ENCODE measurements around the gene SMYD5.

The SMYD5 gene

GRCh38 chr2:73253400-73253799 lies 39.4 kb downstream of the SMYD5 start:
- TF ChIP-seq, protein P1, sequence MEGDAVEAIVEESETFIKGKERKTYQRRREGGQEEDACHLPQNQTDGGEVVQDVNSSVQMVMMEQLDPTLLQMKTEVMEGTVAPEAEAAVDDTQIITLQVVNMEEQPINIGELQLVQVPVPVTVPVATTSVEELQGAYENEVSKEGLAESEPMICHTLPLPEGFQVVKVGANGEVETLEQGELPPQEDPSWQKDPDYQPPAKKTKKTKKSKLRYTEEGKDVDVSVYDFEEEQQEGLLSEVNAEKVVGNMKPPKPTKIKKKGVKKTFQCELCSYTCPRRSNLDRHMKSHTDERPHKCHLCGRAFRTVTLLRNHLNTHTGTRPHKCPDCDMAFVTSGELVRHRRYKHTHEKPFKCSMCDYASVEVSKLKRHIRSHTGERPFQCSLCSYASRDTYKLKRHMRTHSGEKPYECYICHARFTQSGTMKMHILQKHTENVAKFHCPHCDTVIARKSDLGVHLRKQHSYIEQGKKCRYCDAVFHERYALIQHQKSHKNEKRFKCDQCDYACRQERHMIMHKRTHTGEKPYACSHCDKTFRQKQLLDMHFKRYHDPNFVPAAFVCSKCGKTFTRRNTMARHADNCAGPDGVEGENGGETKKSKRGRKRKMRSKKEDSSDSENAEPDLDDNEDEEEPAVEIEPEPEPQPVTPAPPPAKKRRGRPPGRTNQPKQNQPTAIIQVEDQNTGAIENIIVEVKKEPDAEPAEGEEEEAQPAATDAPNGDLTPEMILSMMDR (IDR thresholded peaks at IDR 0.05; ENCODE audit: low read depth, low read length): no peak
- no peak for DNase-seq (ENCODE audit: extremely low read depth, low read depth)

DNA sequence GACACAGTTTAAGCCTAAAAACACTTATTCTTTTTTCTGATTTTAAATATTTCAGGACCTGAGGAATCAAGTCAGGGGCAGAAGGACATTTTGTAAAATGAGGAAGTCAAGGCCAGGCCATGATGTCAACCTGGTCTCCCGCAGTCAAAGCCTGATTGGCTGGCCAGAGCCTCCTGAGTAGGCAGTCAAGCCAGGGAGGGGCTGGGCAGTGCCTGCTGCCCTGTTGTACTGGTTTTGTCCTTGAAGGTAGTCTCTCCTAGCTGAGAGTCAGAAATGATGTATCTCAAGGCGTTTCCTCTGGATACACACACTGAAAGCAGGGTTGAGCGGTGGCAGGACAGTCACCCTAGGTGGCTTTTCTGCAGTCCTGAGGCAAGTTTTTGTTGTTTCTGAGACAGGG lies 39.9 kb downstream of the SMYD5 start:
- DNase-seq (ENCODE audit: extremely low read depth, low read depth): no peak
- TF ChIP-seq, protein P1 (IDR thresholded peaks at IDR 0.05; ENCODE audit: low read depth, low read length): no peak

GRCh38 chr2:73254343-73255006 lies 40.4 kb downstream of the SMYD5 start:
- no peak for DNase-seq (ENCODE audit: extremely low read depth, low read depth)
- TF ChIP-seq, protein P1 (IDR thresholded peaks at IDR 0.05; ENCODE audit: low read depth, low read length): no peak

GRCh38 chr2:73255007-73255644 lies 41.1 kb downstream of the SMYD5 start:
- TF ChIP-seq, protein P1 (IDR thresholded peaks at IDR 0.05; ENCODE audit: low read depth, low read length): no peak
- no peak for DNase-seq (ENCODE audit: extremely low read depth, low read depth)

DNA sequence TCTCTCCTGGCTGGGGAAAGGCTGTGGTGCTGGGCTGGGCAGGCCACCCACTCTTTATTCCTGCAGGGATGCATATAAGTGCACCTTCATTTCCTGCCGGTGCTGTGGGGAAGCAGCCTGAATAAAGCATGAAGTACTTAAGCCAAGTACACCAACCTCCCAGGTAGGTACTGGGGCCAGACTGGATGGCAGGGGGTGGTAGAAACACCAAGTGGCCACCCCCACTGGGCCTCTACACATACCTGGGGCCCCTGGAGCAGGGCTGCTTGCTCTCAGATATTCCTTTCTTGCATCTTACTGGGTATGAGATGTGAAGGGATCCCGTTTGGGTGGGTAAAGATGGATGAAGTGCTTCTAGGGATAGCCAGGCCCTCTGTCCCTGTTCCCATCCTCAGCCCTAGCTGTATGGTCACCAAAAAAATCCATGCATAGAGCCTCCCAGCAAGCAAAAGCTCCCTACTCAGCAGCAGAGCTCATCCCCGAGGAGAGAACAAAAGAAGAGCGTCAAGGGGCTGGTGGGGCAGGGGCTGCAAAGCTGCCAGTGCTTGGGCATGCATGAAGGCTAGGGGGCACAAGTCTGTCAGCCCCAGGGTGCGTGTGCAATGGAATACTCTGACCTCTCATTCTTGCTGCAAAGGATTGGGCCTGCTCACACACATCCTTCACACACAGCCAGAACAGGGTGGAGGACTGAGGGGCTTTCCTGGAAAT lies 42.0 kb downstream of the SMYD5 start:
- DNase-seq (ENCODE audit: extremely low read depth, low read depth): no peak
- TF ChIP-seq, protein P1 (IDR thresholded peaks at IDR 0.05; ENCODE audit: low read depth, low read length): no peak

- TF ChIP-seq, protein P1 (IDR thresholded peaks at IDR 0.05; ENCODE audit: low read depth, low read length): no peak
- no peak for DNase-seq (ENCODE audit: extremely low read depth, low read depth)
These were observed 42.5 kb downstream of the SMYD5 start for GRCh38 chr2:73256618-73256922.

DNA sequence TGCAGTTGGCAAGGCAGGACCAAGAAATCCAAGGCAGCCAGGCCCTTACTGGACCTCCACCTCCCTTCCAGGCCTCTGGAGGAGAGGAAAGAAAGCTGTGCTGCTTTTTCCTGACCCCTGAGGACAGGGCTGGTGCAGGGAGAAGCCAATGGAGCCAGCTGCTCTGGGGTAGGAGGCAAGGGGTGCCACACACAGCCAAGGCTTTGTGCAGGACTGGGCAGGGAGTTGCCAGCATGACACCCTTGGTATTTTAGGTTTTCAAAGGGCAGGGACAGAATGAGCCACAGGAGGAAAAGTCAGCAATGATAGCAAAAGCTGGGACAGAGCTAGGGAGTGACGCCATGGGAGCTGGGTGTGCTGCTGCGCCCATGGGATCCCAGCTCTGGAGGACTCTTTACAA lies 43.0 kb downstream of the SMYD5 start:
- no peak for DNase-seq (ENCODE audit: extremely low read depth, low read depth)
- TF ChIP-seq, protein P1 (IDR thresholded peaks at IDR 0.05; ENCODE audit: low read depth, low read length): no peak
